Colonic mucosa (tissue), 2 donors: ENCODE results near the gene GYPB. TPM values are rescaled to one million over a fixed set of nuclear protein-coding genes. Genes with fewer than 3 reads are reported as not detected.

Experiments
- total RNA-seq, 2 donors: library from RNA; stranded (reverse); fragmentation: NEBNext Ultra II Directional in 1 of 2; extraction: Animal tissue kit (Norgen Biotek cat#: 25700) in 1 of 2; gene quantifications; one replicate each; pipeline ENCODE4 v1.2.1, GENCODE V29; 2021
- donor health status: DM: no; HTN: no; CAD: no.
- donor health status: DM: no; HTN: no; CAD: no.

Gene GYPB
- total RNA-seq, 2 donors from 2014 or later = not detected

Other genes with a start within 250 kb of the GYPB start
- gene GYPE, start 113.8 kb downstream of the GYPB start, total RNA-seq = under 1 TPM in 1 of 2 donors, not detected in 1; 0.32 TPM
- gene GYPA, start 121.3 kb upstream of the GYPB start, total RNA-seq = under 1 TPM in 1 of 2 donors, not detected in 1; 0.27 TPM